Measurements from ENCODE around the gene ABCA4.

The ABCA4 gene

DNA sequence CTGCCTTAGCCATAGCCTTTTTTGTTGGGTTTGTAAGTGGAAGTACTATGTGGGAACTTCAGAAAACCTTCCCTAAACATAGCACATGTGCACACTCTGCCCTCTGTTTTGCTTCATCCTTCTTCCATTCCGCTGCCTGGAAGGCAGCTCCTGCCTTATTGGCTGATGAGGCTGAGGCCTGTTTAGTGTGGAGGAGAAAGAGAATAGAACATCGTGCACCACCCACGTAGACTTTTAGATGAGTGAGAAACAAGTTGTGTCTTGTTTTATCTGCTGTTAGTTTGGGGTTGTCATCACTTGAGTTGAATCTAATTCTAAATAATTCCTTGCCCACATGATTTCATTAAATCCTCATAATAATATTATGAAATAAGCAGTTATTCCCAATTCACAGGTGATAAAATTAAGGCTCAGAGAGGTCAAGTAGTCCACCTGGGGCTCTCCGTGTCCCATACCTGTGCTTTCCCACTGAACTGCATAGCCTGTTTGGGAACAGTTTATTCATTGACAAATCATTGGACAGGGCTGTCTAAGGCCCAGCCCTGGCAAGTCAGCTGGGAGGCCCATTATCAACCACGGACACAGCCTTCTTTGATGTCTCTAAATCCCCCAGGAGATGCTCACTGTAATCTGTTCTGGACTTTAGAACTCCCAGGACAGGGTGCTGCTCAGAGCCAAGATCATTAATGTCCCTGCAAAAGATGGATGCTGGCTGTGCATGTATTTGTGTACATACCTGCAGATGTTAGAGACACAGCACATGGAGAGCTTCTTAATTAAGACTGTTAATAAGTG lies 93.0 kb downstream of the ABCA4 start:
- no peak for DNase-seq (ENCODE audit: low read depth)

DNA sequence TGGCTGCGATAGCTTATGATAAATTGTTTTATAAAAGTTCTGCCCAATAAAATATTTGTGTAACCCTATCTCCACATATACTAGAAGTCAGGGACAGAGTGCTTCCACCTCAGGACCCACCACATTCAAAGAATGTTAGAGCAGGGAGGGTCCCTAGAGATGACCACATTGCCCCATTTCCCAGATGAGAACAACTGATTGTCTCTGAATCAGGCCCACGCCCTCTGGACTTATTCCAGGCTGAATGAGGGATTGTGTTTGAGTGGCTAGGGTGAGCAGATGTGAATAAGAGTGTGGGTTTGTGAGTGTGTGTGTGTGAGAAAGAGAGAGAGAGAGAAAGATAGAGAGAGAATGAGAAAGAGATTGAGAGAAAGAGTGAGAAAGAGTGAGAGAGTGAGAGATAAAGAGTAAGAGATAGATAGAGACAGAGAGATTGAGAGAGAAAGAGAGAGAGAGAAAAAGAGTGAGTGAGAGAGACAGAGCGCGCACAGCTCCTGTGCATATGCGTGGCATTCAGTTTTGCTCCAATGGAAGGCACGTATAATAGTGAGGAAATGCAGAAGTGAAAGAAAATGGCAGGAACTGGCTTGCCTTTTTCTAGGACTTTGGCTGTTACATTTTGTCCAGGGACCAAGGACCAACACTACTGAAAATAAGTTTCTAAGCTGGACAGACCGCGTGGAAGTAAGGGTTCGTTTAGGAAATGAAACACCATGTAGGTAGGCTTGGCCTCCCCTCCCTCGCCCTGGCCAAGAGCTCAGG lies 94.1 kb downstream of the ABCA4 start:
- DNase-seq (ENCODE audit: low read depth), result no peak

DNA sequence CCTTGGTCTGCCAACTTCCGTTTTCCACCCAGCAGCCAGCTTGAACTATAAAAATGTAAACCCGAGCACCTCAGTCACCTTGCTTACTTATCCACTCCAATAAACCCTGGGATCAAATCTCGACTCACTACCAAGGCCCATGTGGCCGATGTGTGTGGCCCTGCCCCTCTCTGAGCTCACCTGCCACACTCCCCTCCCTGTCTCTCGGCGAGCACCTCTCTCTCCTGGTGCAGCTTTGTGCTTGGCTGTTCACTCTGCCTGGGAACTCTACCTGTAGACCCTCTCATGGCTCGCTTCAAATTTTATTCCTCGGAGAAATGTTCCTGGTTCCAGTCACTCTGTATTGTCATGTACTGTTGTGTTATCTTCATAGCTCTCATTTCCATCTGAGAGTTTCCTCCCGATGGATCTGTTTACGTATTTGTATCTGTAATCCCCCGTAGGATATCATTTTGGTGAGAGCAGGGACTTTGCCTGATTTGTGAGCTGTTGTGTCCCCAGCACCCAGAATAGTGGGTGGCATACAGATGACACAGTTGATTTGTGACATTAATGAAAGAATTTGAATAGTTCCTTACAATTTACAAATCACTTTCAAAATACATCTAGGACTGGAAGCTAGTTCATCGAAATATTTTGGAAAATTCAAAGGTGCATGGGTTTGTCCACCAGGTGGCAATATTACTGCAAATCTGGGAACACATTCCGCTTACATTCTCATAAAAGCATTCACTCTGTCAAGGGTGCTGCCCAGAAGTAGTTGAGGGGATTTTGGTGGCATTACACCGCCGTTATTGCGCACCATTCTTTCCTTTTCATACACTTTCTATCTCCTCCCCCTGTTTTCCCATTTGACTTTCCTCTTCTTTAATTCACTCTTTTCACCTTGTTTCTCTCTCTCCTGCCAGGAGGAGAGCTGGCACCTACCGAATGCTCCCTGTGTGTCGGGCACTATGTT lies 95.3 kb downstream of the ABCA4 start:
- DNase-seq (ENCODE audit: low read depth), result peak; percentile 45

DNA sequence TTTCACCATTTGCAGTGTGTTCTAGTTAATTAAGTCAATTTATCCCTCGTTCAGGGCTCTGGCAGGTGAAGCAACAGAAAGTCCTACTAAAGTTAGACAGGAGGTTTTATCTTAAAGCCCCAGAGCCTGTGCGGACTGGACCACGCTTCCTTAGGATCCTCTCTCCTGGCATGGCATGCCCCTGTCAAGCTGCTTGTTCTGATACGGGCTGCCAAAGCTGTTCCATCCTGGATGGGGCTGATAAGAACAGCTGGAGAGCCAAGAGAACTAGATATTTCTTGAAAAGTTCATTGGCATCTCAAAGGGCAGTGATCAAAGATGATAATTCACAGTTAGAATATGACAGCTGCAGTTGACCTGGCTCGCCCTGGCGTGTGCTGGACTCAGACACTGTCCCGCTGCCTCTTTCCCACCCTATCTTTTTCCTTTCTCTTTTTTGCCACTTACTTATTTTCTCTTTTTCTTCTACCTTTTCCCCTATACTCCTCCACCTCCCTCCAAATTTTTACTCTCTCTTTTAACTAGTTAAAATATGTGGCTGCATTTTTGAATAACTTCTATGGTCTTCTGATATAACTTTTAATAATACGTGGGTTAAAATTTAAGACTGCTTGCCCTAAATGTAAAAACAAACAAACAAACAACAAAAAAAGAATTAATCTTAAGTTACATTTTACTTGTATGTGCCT lies 96.7 kb downstream of the ABCA4 start:
- no peak for DNase-seq (ENCODE audit: low read depth)

DNA sequence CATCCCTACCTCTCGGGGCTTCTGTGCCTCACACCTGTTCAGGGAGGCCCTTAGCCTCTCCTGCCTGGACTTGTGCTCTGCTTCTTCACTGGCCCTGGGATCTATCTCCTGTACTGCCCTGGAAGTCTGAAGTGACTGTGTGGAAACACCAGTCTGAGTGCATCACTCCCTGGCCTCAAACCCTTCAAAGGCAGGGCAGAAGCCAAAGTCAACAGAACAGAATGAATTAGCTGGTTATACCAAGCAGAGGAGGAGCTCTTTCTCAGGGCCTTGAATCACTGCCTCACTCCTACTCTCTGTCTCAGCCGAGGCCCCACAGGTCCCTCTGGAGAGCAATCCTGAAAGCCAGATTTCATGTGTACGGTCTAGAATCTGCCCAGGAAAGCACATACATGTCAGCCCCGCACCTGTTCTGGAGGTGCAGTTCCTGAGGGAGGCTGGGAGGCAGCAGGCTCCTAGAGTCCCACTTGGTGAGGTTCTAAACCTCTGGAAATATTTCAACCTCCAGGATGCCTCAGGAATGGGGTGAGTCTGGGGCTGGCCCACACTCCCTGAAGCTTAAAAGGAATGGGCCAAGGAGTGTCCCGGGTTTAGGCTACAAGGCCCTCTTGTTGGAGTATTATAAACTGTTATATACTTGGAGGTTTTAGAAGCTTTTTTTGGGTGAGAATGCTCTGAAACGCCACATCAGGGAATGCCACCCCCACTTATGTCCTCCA lies 98.3 kb downstream of the ABCA4 start:
- DNase-seq (ENCODE audit: low read depth), result no peak

DNA sequence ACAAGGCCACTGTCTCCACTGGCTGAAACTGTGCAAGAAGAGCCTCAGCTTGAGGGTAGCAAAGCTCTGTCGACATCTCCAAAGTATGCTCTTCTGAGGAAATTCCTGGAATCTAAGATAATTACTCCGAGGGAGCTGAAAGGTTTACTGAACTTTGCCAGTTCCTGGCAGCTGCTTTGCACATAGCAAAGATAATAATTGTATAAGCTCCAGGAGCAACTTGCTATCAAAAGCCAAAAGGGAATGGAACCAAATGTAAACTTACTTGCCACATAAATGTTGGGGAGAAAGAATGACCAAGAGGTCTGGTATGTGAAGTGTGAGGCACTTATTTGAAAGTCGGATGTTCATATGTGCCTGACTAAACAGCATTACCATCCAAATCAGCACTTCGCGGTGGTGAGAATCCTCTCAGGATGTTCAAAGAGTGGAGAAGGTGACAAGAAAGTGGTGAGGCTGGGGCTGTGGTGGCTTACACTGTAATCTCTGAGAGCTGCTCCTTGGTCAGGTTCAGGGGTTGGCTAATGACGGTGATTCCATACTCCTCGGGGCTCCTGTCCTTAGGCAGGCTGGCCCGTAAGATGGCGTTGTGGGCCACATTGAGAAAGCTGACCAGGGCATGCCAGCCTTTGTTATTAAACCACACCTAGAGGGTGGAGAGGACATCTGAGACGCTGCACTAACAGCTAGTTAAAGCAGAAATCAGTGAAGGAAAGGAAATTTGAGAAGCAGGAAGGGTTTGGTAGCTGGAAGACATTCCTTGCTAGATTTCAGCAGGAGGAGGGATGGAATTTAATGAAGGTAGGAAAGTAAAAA lies 100.0 kb downstream of the ABCA4 start:
- DNase-seq (ENCODE audit: low read depth), result peak; percentile 59

DNA sequence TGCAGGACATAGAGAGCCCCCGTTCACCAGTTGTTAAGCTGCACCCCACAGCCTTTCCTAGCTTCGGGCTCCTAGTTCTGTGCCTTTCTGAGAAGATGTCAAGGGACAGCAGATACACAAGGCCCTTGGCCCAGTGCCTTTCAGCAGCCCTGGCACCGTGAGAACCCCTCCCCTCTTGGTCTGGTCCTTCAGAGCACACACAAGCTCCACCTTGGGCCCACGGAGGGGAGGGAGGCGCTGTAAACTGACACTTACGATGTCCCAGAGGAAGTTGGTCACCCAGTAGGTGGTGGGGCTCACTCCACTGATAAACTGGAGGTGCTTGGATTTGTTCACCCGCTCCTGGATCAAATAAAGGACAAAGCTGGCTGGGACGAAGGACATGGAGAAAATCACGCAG lies 101.6 kb downstream of the ABCA4 start:
- DNase-seq (ENCODE audit: low read depth), result no peak

DNA sequence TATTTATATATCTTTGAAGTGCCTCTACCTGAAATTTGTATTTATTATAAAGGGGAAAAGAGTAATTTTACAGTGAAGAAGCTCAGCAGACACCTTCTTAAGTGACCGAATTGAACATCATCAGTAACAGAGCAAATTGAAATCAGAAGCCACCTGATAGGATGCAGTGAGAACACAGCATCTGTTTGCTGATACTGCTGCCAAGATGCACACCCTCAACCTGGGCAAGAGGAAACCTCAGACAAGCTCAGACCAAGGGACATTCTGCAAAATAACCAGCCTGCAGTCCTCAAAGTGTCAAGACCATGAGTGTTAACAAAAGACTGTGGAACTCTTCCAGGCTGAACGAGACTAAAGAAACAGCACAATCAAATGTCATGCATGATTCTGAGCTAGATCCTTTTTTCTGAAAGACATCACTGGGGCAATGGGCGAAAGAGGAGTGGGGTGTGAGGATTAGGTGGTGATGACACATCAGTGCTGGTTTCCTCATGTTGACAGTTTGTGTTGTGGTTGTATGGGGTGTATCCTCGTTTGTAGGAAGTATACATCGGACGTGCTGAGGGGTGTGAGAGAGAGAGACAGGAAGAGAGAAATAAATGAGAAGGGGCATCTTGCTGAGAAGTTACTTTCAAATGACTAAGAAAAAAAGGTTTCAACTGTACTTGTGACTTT lies 103.7 kb downstream of the ABCA4 start:
- DNase-seq (ENCODE audit: low read depth), result no peak

DNA sequence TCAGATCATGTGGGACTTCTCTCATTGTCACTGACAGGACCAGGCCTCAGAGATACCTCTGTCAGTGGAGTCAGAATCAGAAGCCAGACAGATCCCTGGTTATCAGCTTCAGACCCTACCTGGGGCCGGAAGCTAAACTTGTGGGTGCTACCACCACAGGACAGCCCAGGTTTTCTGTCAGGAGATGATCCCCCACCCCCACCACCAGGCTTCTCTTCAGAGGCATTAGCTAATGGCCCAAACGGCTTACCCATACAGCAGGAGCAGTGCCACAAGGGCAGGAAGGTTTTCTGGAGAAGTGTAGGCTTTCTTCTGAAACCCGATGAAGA lies 105.5 kb downstream of the ABCA4 start:
- no peak for DNase-seq (ENCODE audit: low read depth)

DNA sequence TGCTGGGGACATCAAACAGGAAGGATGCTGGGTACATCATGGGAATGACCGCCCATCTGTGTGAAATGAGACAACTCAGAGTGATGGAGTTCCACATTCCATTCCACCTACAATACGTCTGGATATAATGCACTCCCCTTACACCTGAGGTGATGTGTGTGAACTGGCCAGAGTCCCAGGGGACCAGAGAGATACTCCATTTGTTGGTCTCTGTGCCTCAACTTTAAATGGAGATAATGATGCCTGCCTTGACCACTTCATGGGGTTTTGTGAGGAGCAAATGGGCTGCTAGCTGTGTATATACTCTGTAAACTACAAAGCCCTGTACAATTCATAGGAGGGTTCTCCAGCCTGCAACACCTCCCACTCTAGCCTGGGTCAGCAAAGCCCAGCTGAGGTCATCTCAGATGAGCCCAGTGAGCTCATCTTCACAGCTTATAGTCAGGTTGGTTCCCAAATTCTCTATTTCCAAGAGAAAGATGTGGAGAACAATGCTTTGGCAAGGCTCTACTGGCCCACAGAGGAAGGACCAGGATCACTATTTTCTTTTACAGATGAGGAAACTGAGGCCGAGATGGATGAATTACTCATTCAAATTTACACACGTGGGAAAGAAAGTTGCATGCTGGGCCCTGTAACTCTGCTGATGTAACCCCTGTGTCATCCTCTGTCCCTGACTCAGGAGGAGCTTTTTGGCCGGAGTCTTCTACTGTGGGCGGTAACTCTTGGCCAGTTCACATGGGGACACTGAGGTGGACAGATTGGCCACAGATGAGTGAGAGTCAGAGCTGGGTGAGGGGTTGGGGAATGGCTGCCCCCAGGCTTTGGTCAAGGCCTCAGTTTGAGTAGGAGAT lies 106.1 kb downstream of the ABCA4 start:
- DNase-seq (ENCODE audit: low read depth), result no peak

DNA sequence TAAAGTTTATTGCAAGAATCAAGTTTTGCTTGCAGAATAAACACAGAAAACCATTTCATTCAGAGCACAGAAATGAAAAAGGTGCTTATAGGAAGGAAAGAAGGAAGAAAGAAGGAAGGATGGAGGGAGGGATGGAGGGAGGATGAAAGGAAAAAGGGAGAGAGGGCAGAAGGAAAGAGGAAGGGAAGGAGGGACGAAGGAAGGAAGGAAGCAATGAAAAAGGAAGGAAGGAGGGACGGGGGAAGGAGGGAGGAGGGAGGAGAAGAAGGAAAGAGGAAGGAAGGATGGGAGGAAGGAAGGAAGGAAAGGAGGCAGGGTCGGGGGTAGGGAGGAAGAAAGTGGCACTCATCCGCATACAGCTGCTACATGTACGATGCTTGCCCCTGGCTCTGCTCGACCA lies 106.9 kb downstream of the ABCA4 start:
- no peak for DNase-seq (ENCODE audit: low read depth)

DNA sequence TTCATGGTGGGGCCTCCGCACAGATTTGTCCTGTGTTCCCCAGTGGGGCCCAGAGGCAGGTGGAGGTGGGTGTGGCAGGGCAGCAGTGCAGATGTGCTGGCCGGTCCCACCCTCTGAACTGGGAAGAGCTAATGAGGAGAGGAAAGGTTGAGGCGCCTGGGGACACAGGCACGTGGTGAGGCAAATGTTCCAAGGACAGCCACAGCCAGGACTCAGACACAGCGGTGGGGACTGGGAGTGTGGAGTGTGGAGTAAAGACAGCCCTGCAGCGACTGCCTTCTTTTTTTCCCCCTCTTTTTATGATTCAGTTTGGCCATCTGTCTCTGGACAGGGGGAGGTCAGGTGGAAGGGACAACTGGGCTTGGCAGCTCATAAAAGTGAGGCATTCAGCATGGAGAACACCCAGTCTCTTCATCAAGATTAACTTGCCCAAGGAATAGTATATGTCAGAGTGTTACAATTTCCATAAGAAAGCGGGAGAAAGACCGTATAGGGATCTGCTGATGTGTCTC lies 107.5 kb downstream of the ABCA4 start:
- no peak for DNase-seq (ENCODE audit: low read depth)

DNA sequence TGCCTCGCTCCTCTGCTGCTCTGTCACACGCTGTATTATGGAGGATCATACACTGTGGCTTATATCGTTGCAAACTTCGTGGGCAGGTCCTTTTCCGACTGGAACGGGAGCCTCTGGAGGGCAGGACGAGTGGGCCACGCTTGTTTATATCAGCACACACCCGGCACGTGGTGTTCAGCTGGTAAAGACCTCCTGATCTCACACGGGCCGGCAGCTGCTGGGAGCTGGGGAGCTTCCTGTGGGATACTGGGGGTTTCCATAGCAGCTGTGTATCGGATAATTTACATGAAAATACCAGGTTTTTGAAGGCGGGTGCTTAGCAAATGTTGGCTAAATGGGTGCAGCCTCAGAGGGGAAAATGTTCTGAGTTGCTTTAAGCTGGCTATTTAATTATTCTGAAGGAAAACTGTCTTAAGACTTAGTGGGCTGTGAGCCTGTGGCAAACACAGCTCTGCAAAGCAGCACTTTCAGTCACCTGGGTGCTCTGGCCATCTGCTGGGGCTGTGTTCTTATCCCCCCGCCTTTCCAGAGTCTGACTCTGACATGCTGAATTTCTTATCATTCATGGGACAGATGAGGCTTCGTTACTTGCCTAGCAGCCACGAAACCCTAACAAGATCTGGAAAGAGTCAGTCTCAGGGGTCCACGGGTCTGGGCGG lies 108.1 kb downstream of the ABCA4 start:
- no peak for DNase-seq (ENCODE audit: low read depth)

DNA sequence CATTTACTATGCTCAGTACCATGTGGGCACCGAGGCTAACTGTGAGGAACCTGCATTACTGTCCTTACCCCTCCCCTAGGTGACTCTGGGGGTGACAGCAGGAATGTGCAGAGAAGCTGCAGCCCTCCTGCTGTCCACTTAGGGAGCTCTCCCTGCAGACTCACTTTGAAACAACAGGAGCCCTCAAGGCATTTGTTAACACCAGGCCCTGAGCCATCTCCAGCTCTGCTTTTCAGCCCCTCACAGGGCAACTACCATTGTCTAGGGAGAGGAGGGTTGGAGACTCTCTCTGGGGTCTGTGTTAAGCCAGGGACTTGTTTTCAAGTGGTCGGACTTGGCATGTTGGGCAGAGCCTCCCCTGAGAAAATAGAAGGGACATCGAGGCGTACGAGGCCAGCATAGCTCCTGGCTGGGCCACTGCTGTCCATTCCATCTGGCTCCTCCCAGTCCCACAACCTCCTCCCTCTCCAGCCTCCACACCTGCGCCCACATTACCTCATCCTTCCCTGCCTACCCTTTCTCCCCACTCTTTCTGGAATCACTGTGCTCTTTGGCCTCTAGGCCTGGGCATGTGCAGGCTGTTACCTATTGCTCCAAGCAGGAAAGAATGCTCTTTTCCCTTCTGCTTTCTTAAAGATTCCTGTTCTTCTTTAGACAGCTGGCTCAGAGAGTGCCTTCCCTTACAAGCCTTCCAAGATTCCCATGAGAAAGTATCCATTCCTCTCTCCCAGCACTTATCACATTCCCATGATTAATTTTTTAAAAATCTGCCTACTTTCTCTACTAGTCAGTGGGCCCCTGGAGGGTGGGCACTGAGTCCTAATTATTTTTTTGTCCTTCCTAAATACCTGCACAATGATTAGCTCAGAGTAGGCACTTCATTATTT lies 109.0 kb downstream of the ABCA4 start:
- no peak for DNase-seq (ENCODE audit: low read depth)

DNA sequence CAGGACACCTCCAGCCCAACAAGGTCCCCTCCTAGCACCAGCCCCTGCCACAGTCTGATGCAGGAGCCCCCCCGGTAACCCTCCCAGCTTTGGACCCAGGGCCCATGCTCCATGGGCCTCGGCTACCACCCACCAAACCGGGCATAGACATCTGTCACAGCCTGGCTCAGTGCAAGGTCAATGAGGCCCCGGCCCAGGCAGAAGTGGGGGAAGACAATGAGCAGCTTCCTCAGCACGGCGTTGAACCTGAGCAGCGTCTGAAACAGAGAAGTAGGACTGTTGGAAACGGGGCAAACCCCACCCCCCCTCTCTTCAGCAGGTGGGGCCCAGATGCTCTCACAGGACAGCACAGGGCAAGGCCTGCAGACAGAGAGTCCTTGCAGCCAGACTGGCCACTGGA lies 109.8 kb downstream of the ABCA4 start:
- no peak for DNase-seq (ENCODE audit: low read depth)

DNA sequence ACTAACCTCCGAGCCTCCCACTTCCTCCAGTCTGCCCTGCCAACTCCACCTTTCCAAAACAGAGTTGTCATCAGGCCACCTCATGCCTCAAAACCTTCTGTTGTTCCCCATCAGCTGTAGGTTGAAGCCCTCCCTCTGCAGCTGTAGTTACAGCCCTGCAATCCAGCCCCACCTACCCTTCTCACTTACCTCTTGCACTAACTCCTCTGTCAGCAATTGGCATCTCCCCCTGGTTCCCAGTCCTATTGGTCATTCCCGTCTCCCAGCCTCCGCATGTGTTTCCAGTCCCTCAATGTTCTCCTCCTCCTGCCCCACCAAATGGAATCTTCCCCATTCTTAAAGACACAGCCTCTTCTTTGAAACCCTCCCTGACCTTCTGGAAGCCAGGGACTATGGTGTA lies 111.6 kb downstream of the ABCA4 start:
- no peak for DNase-seq (ENCODE audit: low read depth)

DNA sequence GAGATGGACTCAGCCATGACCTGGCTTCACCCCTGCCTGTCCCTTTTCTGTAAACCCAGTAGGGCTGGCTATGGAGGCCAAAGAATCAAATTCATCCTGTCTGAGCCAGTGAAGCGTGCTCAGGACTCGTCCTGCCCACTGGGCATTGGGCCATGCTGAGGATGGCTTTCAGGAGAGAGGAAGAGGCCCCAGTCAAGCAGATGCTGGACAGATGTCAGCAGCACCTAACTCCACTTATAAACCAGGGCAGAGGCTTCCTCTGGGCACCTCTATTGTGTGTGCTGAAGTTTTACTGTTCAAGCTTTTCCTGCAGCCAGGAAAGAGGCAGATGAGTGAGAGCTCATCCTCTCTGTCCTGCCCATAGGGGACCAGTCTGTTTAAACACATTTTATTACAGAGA lies 114.3 kb downstream of the ABCA4 start:
- DNase-seq (ENCODE audit: low read depth), result no peak
